HG03025 (cell line): Measurements from ENCODE around the gene GLB1L3.

Experiments
- ATAC-seq: cut with Tn5 transposase; IDR thresholded peaks from one replicate; pipeline ENCODE4 v1.9.1; 2021; ENCODE audit warnings: mild to moderate bottlenecking, moderate library complexity; ENCODE audit not compliant: unreplicated experiment, low FRiP score

The GLB1L3 gene

DNA sequence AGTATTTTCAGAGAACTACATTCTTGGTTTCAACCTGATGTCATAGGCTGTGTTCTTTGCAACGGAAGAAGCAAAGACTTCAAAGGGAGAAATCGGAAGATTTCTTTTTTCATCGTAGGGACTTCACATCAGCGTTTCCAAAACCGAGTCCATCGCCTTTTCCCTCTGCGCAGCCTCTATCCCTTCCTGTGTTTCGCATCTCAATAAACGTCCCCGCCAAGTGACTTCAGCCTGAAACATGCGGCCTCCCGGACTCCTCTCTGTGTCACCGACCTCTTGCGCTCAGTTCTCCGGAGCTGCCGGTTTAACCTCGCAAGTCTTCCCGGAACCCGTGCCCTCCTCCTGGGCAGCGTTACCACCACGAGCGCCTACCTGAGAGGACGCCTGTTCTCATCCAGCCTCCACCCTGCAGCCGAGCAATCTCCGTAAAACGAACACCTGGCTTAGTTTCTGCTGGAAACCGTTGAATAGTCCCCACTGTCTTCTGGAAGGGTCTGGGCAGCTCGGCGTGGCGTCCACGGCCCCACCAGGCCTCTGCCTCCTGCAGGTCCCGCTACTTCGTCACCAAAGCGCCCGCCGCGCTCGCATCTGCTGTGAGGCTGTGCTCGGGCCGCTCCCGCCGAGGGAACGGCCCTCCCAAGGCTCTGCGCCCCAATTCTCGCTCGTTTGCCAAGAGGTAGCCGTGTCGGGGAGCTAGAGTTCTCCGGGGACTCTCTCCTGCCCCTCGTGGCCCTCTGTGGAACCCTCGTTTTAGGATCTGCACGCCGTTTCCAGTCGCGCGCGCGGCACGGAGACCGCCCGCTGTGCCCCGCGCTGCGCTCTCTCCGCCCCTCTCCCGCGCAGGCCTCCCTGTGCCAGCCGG, at the start of gene GLB1L3:
Gene GLB1L3, plus strand, starts transcription at position 846 of the 862 bp plus-strand sequence. CDS start 362 bp downstream, outside the sequence.
- peak; percentile 93 for ATAC-seq

DNA sequence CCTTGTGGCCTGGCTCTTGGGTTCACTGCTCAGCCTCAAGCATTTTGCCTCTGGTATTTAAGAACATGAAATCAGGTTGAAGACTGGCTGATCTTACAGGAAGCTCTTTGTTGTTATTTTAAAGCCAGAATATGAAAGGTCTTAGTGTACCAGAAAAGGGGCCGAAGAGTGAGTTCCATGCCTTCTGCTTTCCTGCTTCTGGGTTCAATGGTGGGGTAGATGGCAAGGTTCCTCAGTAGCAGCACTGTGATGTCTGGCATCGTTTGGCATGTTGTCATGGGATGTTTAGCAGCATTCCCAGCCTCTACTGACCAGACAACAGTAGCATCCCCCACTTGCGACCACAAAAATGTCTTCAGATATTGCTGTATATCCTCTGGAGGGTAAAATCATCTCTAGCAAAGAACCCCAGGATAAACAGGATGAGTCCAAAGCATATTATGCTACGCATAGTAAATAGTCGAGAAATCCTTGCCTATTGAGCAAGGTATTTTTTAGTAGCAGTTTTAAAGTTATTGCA, 49.3 kb upstream of the GLB1L3 start:
- ATAC-seq: no peak

- ATAC-seq: peak; percentile 44
Observed at GRCh38 chr11:134228625-134229024, 47.6 kb upstream of the GLB1L3 start.

- no peak for ATAC-seq
Observed at GRCh38 chr11:134229126-134229790, 46.9 kb upstream of the GLB1L3 start.

DNA sequence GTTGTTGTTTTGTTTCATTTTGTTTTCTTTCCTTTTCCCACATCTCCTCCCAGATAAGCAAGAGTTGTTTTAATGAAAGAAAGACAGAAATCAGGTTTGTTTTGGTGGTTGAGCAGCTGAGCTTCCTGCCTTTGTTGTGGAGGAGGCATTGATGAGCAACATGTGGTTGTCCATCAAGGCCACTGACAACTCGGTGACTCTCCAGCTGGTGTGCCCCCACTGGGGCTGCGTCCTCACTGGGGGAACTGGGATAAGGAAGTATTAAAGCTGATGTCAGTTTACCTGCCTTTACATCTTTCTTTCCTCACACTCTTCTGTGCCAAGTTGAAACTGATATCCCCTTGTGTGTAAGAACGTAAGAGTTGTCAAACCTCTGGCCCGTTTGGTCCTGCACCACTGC, 45.8 kb upstream of the GLB1L3 start:
- no peak for ATAC-seq

DNA sequence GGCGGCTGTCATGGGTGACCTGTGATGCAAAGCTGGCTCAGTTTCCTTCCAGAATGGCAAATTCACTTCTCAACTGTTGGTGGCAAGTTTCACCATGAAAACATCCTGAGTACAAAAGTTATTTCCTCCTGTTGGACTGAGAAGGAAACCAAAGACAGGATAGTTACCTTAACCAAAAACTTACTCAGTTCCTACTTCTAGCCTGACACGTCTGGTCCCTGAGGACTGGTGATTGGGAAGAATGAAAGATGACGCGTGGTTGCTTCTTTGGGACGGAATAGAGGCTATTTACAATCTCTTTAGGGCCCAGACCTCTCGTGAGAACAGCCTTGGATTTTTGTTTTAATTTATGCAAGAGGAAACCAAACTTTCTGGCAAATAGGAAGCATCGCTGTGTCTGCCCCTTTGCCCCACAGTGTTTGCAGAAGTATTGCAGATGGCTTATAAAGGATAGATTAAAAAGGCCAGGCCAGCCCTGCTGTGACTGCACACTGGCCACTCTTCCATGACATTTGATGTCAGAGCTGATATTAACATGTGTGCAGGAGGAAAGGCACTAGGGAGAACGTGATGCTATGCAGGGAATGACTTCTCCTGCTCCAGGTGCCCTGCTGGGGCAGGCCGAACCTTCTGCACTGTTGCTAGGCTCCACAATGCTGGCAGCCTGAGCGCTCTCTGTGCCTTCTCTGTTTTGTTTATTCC, 44.1 kb upstream of the GLB1L3 start:
- ATAC-seq: no peak

GRCh38 chr11:134233729-134234179, 42.4 kb upstream of the GLB1L3 start:
- ATAC-seq: no peak

GRCh38 chr11:134235399-134235798, 40.8 kb upstream of the GLB1L3 start:
- no peak for ATAC-seq

- no peak for ATAC-seq
Observed at GRCh38 chr11:134236834-134237556, 39.2 kb upstream of the GLB1L3 start.

DNA sequence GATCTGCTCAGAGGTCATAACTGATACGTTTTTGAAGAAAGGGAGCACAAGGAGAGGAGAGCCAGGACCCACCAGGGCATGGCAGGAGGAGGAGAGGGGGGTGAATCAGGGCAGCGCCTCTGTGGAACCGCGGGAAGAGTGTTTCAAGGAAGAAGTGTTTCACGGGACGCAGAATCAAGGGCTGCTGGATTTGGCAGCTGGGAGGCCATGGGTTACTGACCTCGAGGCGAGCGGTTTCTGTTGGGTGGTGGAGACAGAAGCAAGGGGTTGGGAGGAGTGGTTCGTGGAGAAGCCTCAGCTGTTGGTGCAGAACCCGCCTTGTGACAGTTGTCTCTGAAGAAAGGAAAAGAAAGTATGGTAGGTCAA, 38.6 kb upstream of the GLB1L3 start:
- no peak for ATAC-seq

GRCh38 chr11:134238956-134239355, 37.2 kb upstream of the GLB1L3 start:
- no peak for ATAC-seq

DNA sequence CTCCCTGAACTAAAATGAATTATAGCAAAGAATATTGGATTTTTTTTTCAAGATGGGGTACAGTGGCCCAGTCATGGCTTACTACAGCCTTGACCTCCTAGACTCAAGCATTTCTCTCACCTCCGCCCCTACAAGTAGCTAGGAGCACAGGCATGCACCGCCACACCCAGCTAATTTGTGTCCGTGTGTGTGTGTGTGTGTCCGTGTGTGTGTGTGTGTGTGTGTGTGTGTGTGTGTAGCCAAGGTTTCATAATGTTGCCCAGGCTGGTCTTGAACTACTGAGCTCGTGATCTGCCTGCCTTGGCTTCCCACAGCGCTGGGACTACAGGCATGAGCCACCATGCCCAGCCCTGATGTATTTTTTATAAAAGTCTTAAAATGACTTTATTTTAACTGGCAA, 35.6 kb upstream of the GLB1L3 start:
- ATAC-seq: no peak

GRCh38 chr11:134242376-134242775, 33.8 kb upstream of the GLB1L3 start:
- no peak for ATAC-seq

DNA sequence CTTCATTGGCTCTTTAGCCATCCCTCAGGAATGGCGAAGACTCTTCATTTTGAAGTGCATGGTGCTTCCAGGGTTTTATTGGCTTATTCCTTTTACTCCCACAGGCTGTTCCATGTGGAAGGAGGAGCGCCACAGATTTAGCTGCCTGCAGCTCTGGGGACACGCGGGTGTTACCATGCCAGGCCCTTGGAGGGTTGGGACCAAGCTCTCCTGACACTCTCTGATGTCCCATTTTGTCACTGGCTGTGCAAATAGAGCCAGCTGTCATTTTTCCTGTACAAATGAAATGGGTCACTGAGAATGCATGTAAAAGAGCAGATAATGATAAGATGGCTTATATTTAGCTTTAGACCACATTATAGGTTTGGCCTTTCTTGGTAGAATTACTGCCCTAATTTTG, 32.3 kb upstream of the GLB1L3 start:
- no peak for ATAC-seq

GRCh38 chr11:134244593-134244992, 31.6 kb upstream of the GLB1L3 start:
- ATAC-seq: peak; percentile 62

GRCh38 chr11:134245434-134245833, 30.7 kb upstream of the GLB1L3 start:
- no peak for ATAC-seq

DNA sequence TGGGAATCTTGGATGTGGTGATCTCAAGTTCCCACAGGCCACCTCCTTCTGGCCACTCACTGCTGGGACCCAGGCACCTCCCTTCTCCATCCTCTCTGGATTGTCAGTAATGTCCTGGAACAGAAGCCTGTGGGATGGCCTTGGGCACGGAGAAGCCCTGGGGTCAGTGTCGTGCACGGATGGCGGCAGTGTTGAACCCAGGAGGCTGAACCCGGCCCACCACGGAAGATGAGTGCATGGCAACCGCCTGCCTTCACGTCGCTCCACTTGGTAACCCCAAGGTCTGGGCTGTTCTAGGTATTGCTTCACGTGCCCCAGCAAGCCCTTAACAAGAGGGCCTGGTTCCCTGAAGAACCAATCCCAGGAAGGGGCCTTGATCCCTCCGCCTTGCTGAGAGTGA, 30.1 kb upstream of the GLB1L3 start:
- no peak for ATAC-seq

DNA sequence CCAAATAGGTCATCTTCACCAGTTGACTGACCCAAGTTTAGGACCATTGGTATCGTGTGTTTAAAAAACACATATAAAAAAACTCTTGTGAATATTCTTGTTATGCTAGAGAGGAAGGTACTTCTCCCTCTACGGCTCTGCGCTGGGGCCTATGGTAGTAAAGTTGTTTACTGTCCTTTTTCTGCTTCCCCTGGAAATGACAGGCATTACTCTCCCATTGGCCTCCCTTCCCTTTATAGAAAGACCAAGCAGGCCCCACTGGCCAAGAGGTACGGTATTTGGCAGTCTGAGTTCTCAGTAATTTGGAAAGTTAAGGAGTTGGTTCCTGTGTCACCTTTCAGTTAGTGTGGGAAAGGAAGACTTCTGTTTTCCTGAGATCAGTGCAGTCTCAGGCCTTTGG, 29.5 kb upstream of the GLB1L3 start:
- no peak for ATAC-seq

- ATAC-seq: no peak
Observed at GRCh38 chr11:134248910-134249480, 27.2 kb upstream of the GLB1L3 start.

DNA sequence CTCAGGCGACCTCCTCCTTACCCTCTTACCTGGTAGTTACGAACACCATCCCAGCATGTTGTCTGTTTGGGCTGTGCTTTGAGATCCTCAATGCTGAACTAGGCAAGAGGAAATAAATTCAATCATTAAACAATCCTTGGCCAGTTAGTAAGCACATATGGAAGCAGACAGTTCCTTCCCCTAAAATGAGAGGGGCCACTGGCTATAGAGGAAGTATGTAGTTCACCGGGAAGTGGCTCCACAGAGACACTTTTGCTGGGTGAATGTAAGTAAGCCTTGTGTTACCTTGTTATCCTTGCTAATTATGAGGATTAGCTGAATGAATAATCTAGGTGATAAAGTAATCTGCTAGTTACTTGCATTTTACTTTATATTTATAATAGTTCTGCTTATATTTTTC, 25.9 kb upstream of the GLB1L3 start:
- ATAC-seq: no peak
